ENCODE measurements around the gene CCM2L.

DNA sequence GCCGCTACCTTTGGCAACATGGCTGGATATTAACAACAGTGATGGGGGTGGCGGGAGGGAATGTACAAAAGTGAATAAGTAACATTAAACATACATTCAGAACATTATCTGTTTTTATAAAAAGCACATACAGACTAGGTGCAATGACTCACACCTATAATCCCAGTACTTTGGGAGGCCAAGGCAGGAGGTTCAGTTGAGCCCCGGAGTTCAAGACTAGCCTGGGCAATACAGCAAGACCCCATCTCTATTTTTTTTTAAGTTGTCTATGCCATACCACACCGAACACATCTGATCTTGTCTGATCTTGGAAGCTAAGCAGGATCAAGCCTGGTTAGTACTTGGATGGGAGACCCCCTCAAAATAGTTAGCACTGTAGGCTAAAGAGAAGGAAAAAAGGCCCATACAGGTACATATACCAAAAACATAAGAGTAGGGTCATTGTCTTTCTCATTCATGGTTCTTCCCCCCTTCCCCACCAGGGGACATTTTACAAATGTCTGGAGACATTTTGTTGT is 40.1 kb downstream of the CCM2L start:
- TF ChIP-seq, protein P1, sequence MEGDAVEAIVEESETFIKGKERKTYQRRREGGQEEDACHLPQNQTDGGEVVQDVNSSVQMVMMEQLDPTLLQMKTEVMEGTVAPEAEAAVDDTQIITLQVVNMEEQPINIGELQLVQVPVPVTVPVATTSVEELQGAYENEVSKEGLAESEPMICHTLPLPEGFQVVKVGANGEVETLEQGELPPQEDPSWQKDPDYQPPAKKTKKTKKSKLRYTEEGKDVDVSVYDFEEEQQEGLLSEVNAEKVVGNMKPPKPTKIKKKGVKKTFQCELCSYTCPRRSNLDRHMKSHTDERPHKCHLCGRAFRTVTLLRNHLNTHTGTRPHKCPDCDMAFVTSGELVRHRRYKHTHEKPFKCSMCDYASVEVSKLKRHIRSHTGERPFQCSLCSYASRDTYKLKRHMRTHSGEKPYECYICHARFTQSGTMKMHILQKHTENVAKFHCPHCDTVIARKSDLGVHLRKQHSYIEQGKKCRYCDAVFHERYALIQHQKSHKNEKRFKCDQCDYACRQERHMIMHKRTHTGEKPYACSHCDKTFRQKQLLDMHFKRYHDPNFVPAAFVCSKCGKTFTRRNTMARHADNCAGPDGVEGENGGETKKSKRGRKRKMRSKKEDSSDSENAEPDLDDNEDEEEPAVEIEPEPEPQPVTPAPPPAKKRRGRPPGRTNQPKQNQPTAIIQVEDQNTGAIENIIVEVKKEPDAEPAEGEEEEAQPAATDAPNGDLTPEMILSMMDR (conservative IDR thresholded peaks at IDR 0.05; ENCODE audit: low read depth, low read length): no peak
- TF ChIP-seq MAZ (IDR thresholded peaks at IDR 0.05; ENCODE audit: borderline replicate concordance, low read depth, low read length) (no peak), RAD21 (IDR thresholded peaks at IDR 0.05; ENCODE audit: low read length) (no peak), POLR2A (IDR thresholded peaks at IDR 0.05; ENCODE audit: low read depth, low read length) (no peak), RFX5 (IDR thresholded peaks at IDR 0.05; ENCODE audit: low read depth, low read length) (no peak), MXI1 (IDR thresholded peaks at IDR 0.05; ENCODE audit: borderline replicate concordance, low read depth, low read length) (no peak), NFE2L2 (IDR thresholded peaks at IDR 0.05; ENCODE audit: low read depth, low read length) (no peak), CHD1 (IDR thresholded peaks at IDR 0.05; ENCODE audit: low read depth, low read length) (no peak)
- TF ChIP-seq, protein P2, sequence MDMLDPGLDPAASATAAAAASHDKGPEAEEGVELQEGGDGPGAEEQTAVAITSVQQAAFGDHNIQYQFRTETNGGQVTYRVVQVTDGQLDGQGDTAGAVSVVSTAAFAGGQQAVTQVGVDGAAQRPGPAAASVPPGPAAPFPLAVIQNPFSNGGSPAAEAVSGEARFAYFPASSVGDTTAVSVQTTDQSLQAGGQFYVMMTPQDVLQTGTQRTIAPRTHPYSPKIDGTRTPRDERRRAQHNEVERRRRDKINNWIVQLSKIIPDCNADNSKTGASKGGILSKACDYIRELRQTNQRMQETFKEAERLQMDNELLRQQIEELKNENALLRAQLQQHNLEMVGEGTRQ (IDR thresholded peaks at IDR 0.05; ENCODE audit: low read depth, low read length): no peak
- TF ChIP-seq, protein P3, sequence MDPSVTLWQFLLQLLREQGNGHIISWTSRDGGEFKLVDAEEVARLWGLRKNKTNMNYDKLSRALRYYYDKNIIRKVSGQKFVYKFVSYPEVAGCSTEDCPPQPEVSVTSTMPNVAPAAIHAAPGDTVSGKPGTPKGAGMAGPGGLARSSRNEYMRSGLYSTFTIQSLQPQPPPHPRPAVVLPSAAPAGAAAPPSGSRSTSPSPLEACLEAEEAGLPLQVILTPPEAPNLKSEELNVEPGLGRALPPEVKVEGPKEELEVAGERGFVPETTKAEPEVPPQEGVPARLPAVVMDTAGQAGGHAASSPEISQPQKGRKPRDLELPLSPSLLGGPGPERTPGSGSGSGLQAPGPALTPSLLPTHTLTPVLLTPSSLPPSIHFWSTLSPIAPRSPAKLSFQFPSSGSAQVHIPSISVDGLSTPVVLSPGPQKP (IDR thresholded peaks at IDR 0.05; ENCODE audit: borderline replicate concordance, low read depth, low read length): no peak
